GM18861 (cell line): ENCODE data around the gene DVL3.

Experiments
- ATAC-seq: cut with Tn5 transposase; IDR thresholded peaks from one replicate; pipeline ENCODE4 v1.9.1; 2021; ENCODE audit not compliant: unreplicated experiment

Gene DVL3

GRCh38 chr3:184176377-184177330 is 21.5 kb downstream of the DVL3 start:
- ATAC-seq: no peak

- ATAC-seq: no peak
Measured at GRCh38 chr3:184177331-184177731, 22.2 kb downstream of the DVL3 start.

GRCh38 chr3:184177767-184178306 is 22.7 kb downstream of the DVL3 start:
- no peak for ATAC-seq

GRCh38 chr3:184178521-184179138 is 23.5 kb downstream of the DVL3 start:
- ATAC-seq: no peak

- no peak for ATAC-seq
Measured at GRCh38 chr3:184180165-184180564, 25.0 kb downstream of the DVL3 start.

- no peak for ATAC-seq
Measured at GRCh38 chr3:184181596-184181995, 26.4 kb downstream of the DVL3 start.

GRCh38 chr3:184183679-184184078 is 28.5 kb downstream of the DVL3 start:
- no peak for ATAC-seq

- ATAC-seq: no peak
Measured at GRCh38 chr3:184184546-184185230, 29.5 kb downstream of the DVL3 start.

- ATAC-seq: peak; percentile 93
Measured at GRCh38 chr3:184185461-184186183, 30.4 kb downstream of the DVL3 start.

- ATAC-seq: peak; percentile 11
Measured at GRCh38 chr3:184186184-184186901, 31.2 kb downstream of the DVL3 start, which contains the start of gene ABCF3. Gene ABCF3, plus strand, starts transcription at chr3:184186199. Its CDS starts 9 bp downstream, at chr3:184186208.

GRCh38 chr3:184186902-184187207 is 31.7 kb downstream of the DVL3 start:
- ATAC-seq: no peak

GRCh38 chr3:184188080-184188479 is 32.9 kb downstream of the DVL3 start:
- ATAC-seq: no peak

- ATAC-seq: no peak
Measured at GRCh38 chr3:184189421-184189820, 34.2 kb downstream of the DVL3 start.

- no peak for ATAC-seq
Measured at GRCh38 chr3:184192889-184193288, 37.7 kb downstream of the DVL3 start.

GRCh38 chr3:184193991-184194539 is 38.9 kb downstream of the DVL3 start:
- no peak for ATAC-seq

- no peak for ATAC-seq
Measured at GRCh38 chr3:184196536-184196935, 41.4 kb downstream of the DVL3 start.

GRCh38 chr3:184198509-184198908 is 43.3 kb downstream of the DVL3 start:
- ATAC-seq: no peak

- ATAC-seq: no peak
Measured at GRCh38 chr3:184200825-184201224, 45.6 kb downstream of the DVL3 start.

GRCh38 chr3:184203526-184203925 is 48.3 kb downstream of the DVL3 start:
- ATAC-seq: no peak
